GM18526 (cell line): ENCODE results near the gene UBE4B.
A peak's percentile ranks its signal among the peaks of the same experiment; 100 is the strongest.

Experiments used
- POLR2A ChIP-seq: IDR thresholded peaks from 3 replicates; pipeline ENCODE4 v1.6.1; 2011; ENCODE audit not compliant: insufficient read length; ENCODE audit errors: extremely low read depth

UBE4B gene

DNA sequence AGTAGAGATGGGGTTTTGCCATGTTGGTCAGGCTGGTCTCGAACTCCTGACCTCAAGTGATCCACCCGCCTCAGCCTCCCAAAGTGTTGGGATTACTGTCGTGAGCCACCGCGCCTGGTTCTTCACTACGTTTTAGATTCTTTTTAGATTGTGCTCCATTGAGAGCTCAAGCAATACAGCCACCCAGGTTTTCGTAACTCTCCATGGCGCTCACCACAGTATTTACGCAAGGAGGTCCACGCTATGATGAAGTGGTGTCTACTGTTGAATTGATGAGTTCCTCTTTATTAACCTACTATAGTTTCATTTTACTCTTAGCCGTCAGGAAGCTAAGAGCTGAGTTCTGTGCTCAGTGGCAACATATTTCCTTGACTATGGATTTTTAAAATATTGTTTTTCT, 175.8 kb downstream of the UBE4B start:
- no peak for TF ChIP-seq POLR2A

DNA sequence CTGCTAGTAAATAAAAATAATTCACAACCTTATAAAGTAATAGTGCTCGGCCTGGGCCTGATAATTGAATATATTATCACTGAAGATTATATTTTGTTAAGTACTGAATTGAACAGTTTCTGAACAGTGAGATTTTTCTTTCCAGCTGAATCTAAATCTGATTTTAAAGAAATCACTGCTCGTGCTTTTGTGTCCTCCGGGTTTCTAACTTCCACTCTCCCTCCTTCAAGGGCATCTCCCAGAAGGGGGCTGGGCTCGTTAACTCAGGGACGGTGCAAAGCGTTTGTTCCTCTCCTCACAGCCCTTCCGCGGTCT, 176.8 kb downstream of the UBE4B start:
- TF ChIP-seq POLR2A = no peak

DNA sequence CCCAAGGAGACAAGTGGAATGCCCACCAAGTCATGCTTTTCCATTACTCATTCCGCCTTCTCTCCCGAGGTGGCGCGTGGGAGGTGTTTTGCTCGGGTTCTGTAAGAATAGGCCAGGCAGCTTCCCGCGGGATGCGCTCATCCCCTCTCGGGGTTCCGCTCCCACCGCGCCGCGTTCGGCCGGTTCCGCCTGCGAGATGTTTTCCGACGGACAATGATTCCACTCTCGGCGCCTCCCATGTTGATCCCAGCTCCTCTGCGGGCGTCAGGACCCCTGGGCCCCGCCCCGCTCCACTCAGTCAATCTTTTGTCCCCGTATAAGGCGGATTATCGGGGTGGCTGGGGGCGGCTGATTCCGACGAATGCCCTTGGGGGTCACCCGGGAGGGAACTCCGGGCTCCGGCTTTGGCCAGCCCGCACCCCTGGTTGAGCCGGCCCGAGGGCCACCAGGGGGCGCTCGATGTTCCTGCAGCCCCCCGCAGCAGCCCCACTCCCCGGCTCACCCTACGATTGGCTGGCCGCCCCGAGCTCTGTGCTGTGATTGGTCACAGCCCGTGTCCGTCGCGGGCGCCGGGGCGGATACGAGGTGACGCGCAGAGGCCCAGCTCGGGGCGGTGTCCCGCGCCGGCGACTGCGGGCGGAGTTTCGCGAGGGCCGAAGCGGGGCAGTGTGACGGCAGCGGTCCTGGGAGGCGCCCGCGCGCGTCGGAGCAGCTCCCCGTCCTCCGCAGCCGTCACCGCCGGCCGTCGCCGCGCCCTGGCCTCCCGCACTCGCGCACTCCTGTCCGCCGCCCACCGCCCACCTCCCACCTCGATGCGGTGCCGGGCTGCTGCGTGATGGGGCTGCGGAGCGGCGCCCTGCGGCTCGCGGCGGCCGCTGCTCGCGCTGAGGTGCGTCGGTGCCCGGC, 177.4 kb downstream of the UBE4B start, which contains the start of gene KIF1B:
KIF1B (plus strand) TSS at position 666 of the 906 bp plus-strand sequence. CDS start 21,759 bp downstream, outside the sequence.
- TF ChIP-seq POLR2A = peak; percentile 64

DNA sequence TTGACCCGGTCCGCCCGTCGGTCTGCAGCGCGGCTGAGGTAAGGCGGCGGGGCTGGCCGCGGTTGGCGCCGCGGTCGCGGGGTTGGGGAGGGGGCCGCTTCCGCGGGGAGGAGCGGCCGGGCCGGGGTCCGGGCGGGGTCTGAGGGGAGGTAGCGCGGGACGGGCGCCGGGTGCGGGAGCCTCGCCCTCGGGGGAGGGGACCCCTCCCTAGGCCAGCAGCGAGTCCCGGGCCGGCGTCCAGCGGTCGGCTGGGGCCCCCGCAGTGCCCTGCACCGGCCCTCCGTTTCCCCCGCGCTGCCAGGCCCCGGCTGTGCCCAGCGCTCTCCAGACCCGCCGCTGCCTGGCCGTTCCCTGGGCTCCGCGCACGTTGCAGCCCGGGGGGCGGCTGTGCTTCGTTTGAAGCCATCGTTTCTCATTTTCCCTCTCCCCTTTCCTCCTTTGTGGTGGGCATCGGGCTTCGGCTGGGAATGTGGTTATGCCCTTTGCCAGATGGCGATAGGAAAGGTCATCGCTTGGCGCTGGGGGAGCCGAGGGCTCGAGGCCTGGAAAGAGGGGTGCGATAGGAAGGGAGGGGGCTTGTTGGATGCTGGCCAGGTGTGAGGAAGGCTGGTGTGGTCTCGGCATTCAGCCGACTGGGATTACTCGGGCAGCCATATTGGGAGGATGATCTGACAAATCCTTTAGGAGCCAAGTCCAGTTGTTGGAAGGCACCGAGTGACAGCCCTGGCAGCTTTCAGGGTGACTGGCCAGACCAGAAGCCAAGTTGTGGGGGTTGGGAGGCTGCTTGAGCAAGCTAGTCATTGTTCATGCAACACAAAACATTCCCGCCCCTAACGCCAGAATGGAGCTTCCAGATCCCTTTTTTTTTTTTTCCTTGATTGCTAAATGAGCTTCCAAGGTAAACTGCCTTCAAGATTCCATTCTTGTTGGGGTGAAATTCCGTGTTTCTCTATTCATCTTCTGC, 178.4 kb downstream of the UBE4B start:
- TF ChIP-seq POLR2A = no peak

DNA sequence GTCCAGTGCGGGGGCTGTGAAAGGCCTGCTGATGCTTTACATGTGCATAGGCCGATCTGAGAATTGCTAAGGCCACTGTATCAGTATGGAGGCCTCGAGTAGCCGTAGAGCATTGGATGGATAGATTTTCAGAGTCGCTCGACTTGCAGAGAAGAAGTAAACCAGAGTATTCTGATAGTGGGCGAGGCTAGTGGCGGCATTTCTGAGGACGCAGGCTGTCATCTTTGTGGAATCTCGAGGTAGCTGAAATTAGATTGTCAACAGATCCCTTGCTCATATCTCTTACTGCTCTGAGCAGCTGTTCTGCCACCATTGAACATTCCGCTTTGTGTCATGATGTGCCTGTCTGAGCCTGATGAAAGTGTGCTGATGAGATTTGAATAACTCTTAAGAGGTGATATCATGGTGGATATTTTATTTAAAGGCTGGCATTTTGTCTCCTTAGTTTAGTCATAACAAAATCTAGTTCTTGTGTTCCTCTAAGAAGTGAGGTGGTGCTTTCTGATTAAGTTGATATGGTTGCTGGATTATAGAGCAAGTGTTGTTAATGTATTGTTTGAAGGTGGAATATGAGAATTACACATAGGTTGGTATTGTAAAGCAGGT, 179.2 kb downstream of the UBE4B start:
- TF ChIP-seq POLR2A = no peak

DNA sequence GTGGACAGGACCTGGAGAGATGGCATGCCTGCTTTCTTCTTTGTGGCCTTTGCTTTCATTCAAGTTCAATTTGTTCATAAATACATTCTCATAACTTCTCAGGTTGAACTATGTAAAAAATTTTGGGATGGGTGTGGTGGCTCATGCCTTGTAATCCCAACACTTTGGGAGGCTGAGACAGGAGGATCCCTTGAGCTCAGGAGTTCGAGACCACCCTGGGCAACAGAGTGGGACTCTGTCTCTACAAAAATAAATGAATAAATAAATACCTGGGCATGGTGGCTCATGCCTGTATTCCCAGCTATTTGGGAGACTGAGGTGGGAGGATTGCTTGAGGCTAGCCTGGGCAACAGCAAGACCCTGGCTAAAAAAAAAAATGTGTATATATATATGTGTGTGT, 179.7 kb downstream of the UBE4B start:
- no peak for TF ChIP-seq POLR2A

DNA sequence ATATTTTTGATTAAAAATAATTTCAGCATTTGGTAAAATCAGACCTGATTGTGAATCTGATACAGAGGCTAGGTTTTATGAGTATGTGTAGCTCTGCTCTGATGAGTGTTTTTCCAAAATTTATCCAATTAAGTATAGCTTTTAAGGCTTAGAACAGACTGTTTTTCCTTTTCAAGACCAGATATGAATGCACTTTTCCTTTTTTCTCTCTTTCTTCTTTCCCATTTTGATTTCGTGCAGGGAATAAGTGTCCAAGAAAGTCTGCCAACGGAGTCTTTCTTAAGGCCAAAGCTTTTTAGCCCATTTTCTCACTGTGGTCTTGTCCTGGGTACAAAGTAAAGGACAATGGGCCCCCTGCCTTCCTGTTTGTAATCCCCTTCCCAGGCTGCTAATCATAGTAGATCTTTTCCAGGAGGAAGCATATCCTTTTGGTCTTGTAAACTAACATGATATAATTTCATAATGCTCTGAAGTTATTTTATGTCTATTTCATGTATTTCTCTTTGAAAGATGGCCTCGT, 180.5 kb downstream of the UBE4B start:
- TF ChIP-seq POLR2A = no peak

DNA sequence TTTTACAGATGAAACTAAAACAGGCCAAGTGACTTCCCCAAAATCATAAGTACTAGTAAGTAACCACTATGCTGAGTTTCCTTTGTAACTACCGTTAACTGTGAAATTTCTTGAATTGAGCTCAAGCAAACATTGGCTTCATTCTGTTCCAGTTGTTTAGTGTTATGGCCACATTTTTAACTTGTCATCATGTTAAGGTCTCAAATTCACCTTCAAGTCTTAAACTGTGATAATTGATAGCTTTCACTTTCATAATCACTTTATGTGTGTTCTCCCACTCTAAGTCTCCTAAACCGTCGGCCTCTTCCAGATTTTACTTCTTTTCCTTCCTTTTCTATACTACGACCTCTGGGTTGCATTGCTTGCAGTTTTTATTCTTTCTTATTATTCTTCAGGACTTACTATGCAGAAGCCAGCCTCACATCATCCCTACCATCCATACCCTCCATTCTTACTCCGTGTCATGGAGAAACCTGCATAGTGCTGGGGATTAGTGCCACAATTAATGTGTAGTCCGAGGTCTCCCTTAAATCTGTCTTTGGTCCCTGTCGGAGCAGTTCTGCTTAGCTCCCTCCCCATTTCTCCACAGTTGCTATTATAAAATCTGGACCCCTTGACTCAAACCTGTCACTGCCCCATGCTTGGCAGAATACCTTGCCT, 183.5 kb downstream of the UBE4B start:
- TF ChIP-seq POLR2A = no peak

DNA sequence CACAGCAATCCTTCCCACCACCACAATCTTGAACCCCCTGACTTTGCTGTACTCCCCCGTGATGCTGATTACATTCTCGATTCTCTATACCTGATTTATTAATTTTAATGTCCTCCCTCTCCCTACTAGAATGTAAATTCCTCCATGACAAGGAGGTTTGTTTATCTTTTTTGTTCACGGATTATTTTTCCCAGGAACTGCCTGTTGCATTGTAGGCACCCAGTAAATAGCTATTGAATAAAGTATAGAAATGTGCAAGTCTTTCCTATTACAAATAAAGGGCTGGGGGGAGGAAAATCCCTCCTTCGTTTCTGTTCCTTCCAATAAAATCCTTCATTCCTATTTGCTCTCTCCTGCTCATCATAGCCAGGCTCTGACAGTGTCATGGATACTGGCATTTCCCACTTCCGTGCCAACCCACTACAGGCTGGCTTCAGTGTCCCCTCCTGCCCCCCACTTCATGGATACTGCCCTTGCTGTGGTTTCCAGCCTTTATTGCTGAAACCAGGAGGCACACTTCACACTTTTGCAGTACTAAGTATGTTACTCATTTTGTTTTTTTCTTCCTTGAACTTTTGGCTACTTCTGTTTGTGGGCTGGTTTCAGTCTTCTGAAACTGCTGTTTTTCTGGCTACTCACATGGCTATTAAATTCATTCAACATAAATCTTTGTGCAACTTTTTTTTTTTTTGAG, 185.1 kb downstream of the UBE4B start:
- no peak for TF ChIP-seq POLR2A

DNA sequence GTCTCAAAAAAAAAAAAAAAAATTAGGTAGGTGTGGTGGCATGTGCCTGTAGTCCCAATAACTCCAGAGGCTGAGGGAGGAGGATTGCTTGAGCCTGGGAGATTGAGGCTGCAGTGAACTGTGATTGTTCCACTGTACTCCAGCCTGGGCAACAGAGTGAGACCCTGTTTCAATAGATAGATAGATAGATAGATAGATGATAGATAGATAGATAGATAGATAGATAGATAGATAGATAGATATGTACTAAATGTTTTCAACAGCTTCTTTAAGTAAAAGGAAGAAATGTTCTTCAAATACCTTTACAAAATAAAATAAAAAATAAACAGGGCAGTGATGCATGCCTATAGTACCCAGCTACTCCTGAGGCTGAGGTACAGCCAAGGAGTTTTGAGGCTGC, 187.4 kb downstream of the UBE4B start:
- TF ChIP-seq POLR2A = no peak

DNA sequence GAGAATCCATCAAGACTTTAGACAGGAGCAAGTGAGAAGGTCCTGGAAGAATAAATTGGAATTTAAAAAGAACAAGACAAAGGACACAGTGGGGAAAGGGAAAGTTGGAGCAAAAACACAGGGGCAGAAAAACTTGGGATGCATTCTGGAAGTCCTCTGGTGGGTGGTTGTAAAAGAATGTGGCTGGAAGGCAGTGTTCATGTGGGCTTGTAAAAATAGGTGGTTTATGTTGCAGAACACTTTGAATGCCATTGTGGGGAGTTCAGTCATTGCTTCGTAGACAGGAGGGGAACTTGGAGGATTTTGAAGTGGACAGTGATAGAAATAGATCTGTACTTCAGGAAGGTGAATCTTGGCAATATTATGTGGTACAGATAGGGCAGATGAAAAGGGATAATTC, 192.8 kb downstream of the UBE4B start:
- no peak for TF ChIP-seq POLR2A

DNA sequence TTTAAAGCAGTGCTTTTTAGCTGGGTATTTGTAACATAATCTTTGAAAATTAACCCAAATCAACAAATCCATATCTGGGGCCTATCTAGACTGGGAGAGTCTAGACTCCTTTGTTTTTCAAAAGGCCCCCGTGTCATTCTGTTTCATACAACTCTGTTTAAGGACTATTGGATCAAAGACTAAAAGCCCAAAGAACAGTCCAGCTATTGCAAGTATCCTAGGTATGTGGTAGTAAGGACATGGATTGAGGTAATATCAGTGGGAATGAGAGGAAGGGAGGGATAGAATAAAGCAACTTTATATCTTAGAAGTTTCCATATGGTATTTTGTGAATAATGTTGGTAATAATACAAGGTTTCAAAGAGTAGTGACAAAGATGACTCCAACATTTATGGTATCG, 195.8 kb downstream of the UBE4B start:
- TF ChIP-seq POLR2A = no peak

DNA sequence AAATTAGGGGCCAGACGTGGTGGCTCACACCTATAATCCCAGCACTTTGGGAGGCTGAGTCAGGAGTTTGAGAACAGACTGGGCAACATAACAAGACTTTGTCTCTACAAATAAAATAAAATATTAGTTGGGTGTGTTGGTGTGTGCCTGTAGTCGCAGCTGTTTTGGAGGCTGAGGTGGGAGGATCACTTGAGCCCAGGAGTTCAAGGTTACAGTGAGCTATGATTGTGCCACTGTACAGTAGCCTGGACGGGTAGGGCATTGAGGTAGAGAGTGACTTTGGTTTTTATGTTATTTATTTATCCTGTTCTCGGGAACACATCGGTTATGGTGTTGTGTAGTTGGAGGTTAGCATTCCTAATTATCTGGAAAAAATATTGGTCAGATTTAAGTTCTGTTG, 197.1 kb downstream of the UBE4B start:
- TF ChIP-seq POLR2A = no peak
